IPS-20b (cell line): ENCODE data around the gene ARSB.
A peak's percentile ranks its signal among the peaks of the same experiment; 100 is the strongest.
"Not testable (repeated sequence)": the region's sequence is repeated elsewhere in the genome, so short reads cannot be mapped to it uniquely, and the experiment has no call there.

Source experiments
- H3K27ac ChIP-seq: one replicate; pipeline ENCODE4 v1.5.1; 2013; ENCODE audit warnings: low read length
- H3K27me3 ChIP-seq: 2 replicates; pipeline ENCODE4 v1.6.1; 2013; ENCODE audit warnings: mild to moderate bottlenecking, low read length, inconsistent platforms; ENCODE audit not compliant: insufficient read depth
- H3K36me3 ChIP-seq: 2 replicates; pipeline ENCODE4 v1.6.1; 2013; ENCODE audit warnings: low read depth, mild to moderate bottlenecking, inconsistent platforms, low read length, moderate library complexity; ENCODE audit not compliant: insufficient read depth
- H3K4me1 ChIP-seq: 2 replicates; pipeline ENCODE4 v1.6.1; 2013; ENCODE audit warnings: mild to moderate bottlenecking, control low read depth, inconsistent platforms, low read length, moderate library complexity; ENCODE audit not compliant: insufficient read depth
- H3K4me3 ChIP-seq: 2 replicates; pipeline ENCODE4 v1.5.1; 2013; ENCODE audit warnings: mild to moderate bottlenecking, low read length, inconsistent platforms
- H3K9ac ChIP-seq: 2 replicates; pipeline ENCODE4 v1.6.1; 2013; ENCODE audit warnings: low read depth, mild to moderate bottlenecking, inconsistent platforms, low read length, moderate library complexity
- H3K9me3 ChIP-seq: 2 replicates; pipeline ENCODE4 v1.6.1; 2013; ENCODE audit warnings: mild to moderate bottlenecking, low read depth, low read length, inconsistent platforms; ENCODE audit not compliant: insufficient read depth

The ARSB gene

DNA sequence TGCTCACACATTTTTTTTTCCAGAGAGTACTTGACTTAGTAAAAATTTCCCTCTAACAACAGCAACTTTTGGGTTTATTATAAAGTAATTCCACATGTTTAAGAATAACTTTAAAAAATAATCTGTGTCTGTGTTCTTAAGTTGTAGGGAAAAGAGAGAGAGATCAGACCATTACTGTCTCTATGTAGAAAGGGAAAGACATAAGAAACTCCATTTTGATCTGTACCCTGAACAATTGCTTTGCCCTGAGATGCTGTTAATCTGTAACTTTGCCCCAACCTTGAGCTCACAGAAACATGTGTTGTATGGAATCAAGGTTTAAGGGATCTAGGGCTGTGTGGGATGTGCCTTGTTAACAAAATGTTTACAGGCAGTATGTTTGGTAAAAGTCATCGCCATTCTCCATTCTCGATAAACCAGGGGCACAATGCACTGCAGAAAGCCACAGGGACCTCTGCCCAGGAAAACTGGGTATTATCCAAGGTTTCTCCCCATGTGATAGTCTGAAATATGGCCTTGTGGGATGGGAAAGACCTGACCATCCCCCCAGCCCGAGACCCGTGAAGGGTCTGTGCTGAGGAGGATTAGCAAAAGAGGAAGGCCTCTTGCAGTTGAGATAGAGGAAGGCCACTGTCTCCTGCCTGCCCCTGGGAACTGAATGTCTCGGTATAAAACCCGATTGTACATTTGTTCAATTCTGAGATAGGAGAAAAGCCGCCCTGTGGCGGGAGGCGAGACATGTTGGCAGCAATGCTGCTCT is 75.7 kb downstream of the ARSB start:
- H3K4me3 ChIP-seq, H3K9me3 ChIP-seq, H3K27ac ChIP-seq, H3K36me3 ChIP-seq, H3K9ac ChIP-seq, H3K27me3 ChIP-seq: not testable (repeated sequence)
- peaks cover 15% of the 10 kb centered on the region; the same call in 1 of the 2 replicates for H3K4me1 ChIP-seq

DNA sequence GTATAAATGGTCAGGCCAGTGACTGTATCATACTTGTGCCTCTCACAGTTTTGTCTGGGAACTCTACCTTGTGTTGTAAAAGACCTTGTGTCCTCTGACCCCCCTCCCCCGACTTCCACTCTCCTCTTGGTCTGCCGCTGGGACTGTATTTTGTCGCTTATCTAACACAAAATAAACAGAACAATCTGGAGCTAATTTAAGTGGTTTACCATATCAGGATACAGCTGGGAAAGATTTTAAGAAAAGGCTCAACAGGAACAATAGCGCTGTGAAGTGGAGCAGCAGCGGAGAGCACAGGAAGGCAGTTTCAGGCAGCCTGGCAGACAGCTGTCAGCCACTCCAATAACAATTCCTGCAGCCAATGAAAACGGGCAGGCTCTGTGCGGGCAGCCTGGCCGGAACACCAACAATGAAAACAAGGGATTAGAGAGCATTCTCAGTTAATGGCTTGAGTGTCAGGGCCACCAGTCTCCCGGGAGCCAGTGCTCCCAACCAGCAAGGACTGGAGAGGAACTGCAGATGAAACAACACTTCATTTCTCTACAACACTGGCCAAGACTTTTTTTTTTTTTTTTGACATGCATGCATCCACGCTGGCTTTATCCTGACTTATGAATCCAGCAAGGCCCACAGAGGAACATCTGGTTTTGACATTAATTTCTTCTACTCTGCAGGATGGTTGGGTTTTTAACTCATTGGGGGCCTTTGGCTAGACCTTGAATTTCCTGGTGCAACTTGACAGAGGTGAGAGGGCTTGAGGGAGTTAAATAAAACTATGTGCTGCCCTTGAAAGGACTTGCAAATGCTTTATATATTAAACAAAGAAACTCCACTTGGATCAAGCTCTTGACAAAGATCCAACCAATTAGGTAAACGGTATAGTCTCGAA is 76.7 kb downstream of the ARSB start:
- no peaks in the 10 kb centered on the region for H3K36me3 ChIP-seq
- no peaks in the 10 kb centered on the region for H3K9me3 ChIP-seq
- no peak overlapping the region for H3K27ac ChIP-seq
- H3K4me1 ChIP-seq = peaks cover 15% of the 10 kb centered on the region; the same call in 1 of the 2 replicates
- no peak overlapping the region for H3K9ac ChIP-seq
- H3K27me3 ChIP-seq = no peaks in the 10 kb centered on the region
- H3K4me3 ChIP-seq = peak overlapping the region; percentile 11; the same call in 1 of the 2 replicates

DNA sequence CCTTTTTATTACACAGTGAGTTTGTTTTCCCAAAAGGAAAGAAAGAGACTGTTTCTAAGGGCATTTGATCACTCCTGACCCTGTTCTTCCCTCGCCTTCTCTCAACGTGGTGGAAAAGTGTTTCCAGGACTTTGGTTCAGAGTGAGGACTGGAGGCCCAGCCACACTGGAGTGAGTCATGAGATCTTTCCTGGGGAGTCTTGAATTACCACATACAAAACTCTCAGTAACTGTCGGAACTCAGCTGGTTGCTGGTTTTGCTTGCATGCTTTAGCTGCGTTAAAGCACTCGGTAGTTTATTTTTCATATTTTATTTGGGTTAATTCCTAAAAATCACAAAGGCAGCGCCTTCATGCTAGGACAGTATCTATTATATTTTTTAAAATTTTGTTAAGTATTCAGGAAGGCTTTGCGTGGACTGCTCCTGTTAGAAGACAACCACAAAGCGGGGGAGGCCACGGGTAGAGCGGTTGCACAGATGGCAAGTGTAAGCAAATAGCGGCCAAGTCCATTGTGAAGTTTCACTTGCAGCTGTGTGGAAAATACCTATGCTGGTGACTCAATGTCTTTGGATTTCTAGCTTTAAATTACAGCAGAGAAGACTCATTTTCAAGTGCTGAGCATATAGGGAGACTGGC is 77.7 kb downstream of the ARSB start:
- Histone ChIP-seq H3K9me3 (no peaks in the 10 kb centered on the region), H3K27ac (no peak overlapping the region), H3K9ac (no peak overlapping the region), H3K4me3 (no peak overlapping the region), H3K36me3 (no peaks in the 10 kb centered on the region), H3K4me1 (peaks cover 15% of the 10 kb centered on the region; the same call in 1 of the 2 replicates), H3K27me3 (no peaks in the 10 kb centered on the region)

DNA sequence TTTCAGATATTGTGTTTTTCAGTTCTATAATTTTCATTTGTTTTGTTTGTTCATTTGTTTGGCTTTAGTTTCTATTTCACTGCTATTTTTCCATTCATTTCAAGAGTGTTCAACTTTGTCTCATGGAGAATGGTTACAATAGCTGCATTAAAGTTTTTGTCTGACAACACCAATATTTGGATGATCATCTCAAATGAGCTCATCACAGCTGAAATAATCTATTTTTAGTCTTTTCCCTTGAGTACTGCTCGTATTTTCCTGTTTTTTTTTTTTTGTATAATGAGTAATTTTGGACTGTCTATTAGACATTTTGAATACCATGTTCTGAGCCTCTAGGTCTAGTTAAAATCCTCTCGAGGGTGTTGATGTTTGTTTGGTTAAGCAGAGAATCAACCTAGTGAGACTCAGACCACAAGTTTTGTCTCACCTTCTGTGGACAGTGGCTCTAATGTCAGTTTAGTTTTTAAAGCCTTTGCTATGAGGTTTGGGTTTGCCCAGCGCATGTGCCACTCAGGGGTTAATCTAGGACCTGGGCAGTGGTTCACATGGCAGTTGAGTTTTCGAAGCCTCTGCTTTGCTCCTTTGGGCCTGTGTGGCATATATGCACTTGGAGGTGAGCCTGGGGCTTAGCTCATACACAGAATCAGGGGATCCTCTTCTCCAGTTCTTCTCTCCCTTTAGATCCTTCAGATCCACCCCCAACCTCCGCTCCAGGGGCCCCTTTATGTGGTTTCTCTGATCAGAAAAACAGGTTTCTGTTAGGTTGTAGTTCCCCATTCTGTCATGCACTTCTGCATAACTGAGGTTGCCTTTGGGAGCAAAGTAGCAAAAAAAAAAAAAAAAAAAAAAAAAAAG is 79.8 kb downstream of the ARSB start:
- H3K4me1 ChIP-seq = peaks cover 17% of the 10 kb centered on the region; the same call in 1 of the 2 replicates
- H3K36me3 ChIP-seq = no peaks in the 10 kb centered on the region
- H3K9me3 ChIP-seq = no peaks in the 10 kb centered on the region
- H3K27ac ChIP-seq = no peak overlapping the region
- H3K4me3 ChIP-seq = no peak overlapping the region
- H3K9ac ChIP-seq = no peak overlapping the region
- no peaks in the 10 kb centered on the region for H3K27me3 ChIP-seq

DNA sequence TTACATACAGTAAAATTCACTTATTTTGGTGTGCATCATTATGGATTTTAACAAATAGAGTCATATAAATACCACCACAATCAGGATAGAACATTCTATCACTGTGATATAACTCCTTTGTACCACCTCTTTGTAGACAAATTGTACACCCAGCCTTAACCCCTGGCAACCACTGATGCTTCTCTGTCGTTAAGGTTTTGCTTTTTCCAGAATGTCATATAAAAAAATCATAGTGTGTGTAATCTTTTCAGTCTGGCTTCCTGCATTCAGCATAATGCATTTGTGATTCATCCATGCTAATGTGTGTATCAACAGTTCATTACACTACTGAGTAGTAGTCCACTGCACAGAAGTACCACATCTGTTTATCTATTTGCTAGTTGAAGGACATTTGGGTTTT is 81.2 kb downstream of the ARSB start:
- H3K27ac ChIP-seq = no peak overlapping the region
- no peaks in the 10 kb centered on the region for H3K36me3 ChIP-seq
- H3K4me1 ChIP-seq = peaks cover 18% of the 10 kb centered on the region; the same call in 1 of the 2 replicates
- H3K4me3 ChIP-seq = no peak overlapping the region
- no peaks in the 10 kb centered on the region for H3K9me3 ChIP-seq
- no peak overlapping the region for H3K9ac ChIP-seq
- H3K27me3 ChIP-seq = no peaks in the 10 kb centered on the region

DNA sequence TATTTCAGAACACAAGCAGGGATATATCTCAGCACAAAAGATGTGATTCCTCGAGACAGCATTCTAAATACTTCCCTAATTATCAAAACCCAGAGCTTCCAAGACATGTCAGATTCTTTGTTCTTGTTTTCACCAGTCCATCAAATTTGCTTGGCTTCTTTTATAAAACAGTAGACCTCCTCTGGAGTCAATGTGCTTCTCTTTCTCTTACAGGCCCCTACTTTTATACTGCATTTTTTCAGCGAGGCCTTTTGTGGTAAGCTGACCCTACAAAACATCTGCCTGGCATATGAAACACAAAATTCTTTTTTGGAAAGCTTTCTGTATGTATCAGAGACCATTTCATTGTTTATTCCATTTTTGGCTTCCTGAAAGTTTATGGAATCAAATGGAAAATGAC is 81.8 kb downstream of the ARSB start:
- Histone ChIP-seq H3K27ac (no peak overlapping the region), H3K36me3 (no peaks in the 10 kb centered on the region), H3K9ac (no peak overlapping the region), H3K4me1 (peaks cover 14% of the 10 kb centered on the region; the same call in 1 of the 2 replicates), H3K27me3 (no peaks in the 10 kb centered on the region), H3K4me3 (no peak overlapping the region), H3K9me3 (no peaks in the 10 kb centered on the region)

DNA sequence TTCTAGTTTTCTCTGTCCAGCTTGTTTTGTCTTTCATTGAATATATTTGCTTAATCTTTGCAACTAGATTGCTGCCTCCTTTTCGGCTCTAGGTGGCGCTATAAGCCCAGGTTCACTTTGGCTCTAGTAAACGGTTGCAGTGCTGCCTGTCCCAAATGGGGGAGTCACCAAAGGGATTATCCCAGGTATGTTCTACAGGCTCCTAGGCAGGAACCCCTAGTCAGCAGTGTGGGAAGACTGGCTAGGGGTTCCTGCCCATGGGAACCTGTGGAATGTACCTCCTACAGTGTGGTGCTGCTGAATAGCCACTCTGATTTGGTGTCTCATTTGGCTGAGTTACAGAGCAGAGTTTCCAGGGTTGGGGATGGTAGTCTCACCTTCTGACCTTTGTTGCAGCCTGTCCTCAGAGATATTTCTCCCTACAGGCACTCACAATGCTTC is 85.2 kb downstream of the ARSB start:
- Histone ChIP-seq H3K4me1 (peaks cover 6% of the 10 kb centered on the region; the same call in 1 of the 2 replicates), H3K36me3 (no peaks in the 10 kb centered on the region), H3K9ac (no peak overlapping the region), H3K27ac (no peak overlapping the region), H3K4me3 (no peak overlapping the region), H3K27me3 (no peaks in the 10 kb centered on the region), H3K9me3 (no peaks in the 10 kb centered on the region)

DNA sequence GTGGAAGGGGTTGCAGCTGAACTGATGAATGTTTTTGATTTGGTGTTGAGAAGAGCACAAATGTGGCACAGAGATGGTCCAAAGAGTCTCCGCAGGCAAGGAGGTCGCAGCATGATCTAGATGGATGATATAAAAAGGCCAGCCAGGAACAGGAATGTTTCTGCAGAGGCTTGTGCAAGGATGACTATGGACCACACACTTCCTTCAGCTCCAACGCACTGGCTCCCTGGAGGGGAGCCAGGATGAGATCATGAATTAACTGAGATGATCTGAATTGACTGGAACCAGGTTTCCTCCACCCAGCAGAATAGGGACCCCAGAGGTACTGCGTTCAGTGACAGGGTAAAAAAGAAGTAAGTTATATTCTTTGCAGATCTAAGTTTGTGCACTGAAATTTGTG is 89.0 kb downstream of the ARSB start:
- no peaks in the 10 kb centered on the region for H3K9me3 ChIP-seq
- H3K36me3 ChIP-seq = no peaks in the 10 kb centered on the region
- H3K4me3 ChIP-seq = no peak overlapping the region
- H3K27ac ChIP-seq = no peak overlapping the region
- H3K9ac ChIP-seq = no peak overlapping the region
- no peaks in the 10 kb centered on the region for H3K27me3 ChIP-seq
- peaks cover 6% of the 10 kb centered on the region; the same call in 1 of the 2 replicates for H3K4me1 ChIP-seq

DNA sequence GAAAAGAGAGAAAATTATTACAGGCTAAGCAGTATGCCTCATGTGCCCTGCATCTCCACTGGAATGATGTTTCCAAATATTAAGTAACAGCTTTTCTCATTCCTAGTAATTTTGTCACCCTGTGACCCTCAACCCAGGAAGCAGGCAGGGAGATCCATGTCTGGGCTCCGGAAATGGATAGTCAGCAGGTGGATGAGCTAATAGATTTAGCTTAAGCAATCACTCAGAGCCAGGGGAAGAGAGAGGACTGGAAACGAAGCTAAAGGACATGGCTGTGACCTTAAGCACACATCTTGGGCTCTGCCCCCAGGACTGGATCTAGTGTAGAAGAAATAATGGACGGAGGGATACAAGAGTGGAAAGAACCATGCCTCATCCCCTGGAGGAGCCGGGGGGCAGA is 89.5 kb downstream of the ARSB start:
- H3K4me1 ChIP-seq = peaks cover 6% of the 10 kb centered on the region; the same call in 1 of the 2 replicates
- no peaks in the 10 kb centered on the region for H3K36me3 ChIP-seq
- H3K27ac ChIP-seq = no peak overlapping the region
- H3K27me3 ChIP-seq = no peaks in the 10 kb centered on the region
- H3K9ac ChIP-seq = no peak overlapping the region
- no peaks in the 10 kb centered on the region for H3K9me3 ChIP-seq
- no peak overlapping the region for H3K4me3 ChIP-seq

DNA sequence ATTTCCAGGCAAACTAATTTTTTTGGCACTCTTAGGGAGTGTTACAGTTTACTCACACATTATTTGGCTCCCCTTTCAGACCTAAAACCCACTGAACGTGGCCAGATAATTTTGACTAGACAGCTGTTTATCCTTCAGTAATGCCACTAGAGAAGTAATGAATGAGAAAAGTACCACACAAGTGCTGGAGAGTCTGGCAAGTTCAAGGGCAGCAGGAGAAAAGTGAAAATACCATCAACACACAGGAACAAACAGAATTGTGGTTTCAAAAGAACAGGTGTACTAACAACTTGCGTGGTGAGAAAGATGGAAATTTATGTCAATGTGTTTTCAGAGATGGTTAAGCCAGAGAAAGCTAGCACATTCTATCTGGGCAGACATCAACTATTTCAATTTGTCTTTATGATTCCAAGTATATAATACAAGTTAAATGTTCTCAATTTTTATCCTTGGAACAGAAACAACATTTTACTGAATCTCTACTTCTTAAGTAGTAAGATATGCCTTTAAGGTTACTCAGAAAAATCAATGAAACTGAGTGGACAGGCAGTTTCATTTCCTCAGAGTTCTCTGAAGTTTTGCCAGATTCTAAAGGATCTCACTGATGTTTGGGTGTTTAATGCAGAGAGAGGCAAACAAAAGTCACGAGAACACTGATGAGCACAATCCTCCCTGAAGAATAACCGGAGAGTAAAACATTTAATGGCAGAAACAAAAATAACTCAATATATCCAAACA is 91.0 kb downstream of the ARSB start:
- H3K9ac ChIP-seq = no peak overlapping the region

More for the DNA sequence above, 91.0 kb downstream of the ARSB start:
- no peak overlapping the region for H3K27ac ChIP-seq
- H3K9me3 ChIP-seq = no peaks in the 10 kb centered on the region
- no peak overlapping the region for H3K4me3 ChIP-seq
- no peaks in the 10 kb centered on the region for H3K27me3 ChIP-seq
- H3K36me3 ChIP-seq = no peaks in the 10 kb centered on the region
- H3K4me1 ChIP-seq = no peaks in the 10 kb centered on the region
